Neural cell (in vitro differentiated cells): Measurements from ENCODE around the gene TMC7. TPM values are rescaled to one million over a fixed set of nuclear protein-coding genes. Genes with fewer than 3 reads are reported as not detected.

Source experiments
- H2AFZ ChIP-seq: fragments of 200-600, 300-800 bp; sonication (generic), shearing (Covaris generic); 2 replicates; pipeline ENCODE4 v1.6.0; 2014; ENCODE audit warnings: low read depth, mild to moderate bottlenecking, antibody characterized with exemption, low read length, moderate library complexity
- H3F3A ChIP-seq: fragments of 200-600 bp; shearing (Covaris generic); 2 replicates; pipeline ENCODE4 v1.6.1; 2016; ENCODE audit warnings: mild to moderate bottlenecking, moderate library complexity, mixed read lengths, antibody characterized with exemption, low read length; ENCODE audit not compliant: insufficient read depth, poor library complexity, severe bottlenecking
- H3K27ac ChIP-seq: fragments of 200-600, 300-800 bp; sonication (generic), shearing (Covaris generic); 2 replicates; pipeline ENCODE4 v1.5.1; 2014; ENCODE audit warnings: mild to moderate bottlenecking, low read length, moderate library complexity
- H3K27me3 ChIP-seq: fragments of 300-800, 200-600 bp; sonication (generic), shearing (Covaris generic); 2 replicates; pipeline ENCODE4 v1.6.0; 2014; ENCODE audit warnings: mild to moderate bottlenecking, low read depth, low read length, moderate library complexity; ENCODE audit not compliant: insufficient read depth
- H3K36me3 ChIP-seq: fragments of 300-800, 200-600 bp; sonication (generic), shearing (Covaris generic); 2 replicates; pipeline ENCODE4 v1.5.1; 2014; ENCODE audit warnings: mild to moderate bottlenecking, antibody characterized with exemption, low read length, moderate library complexity; ENCODE audit not compliant: insufficient read depth
- H3K4me2 ChIP-seq: fragments of 300-800, 200-600 bp; sonication (generic), shearing (Covaris generic); 2 replicates; pipeline ENCODE4 v1.6.0; 2014; ENCODE audit warnings: mild to moderate bottlenecking, low read length
- H3K4me3 ChIP-seq: fragments of 300-800, 200-600 bp; sonication (generic), shearing (Covaris generic); 2 replicates; pipeline ENCODE4 v1.5.1; 2014; ENCODE audit warnings: mild to moderate bottlenecking, low read length, moderate library complexity
- H3K79me2 ChIP-seq: fragments of 200-600 bp; shearing (Covaris generic); replicated peaks from 2 replicates; pipeline ENCODE4 v1.6.0; 2014; ENCODE audit warnings: mild to moderate bottlenecking, low read length, moderate library complexity; ENCODE audit not compliant: insufficient read depth
- H3K9ac ChIP-seq: fragments of 300-800, 200-600 bp; sonication (generic), shearing (Covaris generic); 2 replicates; pipeline ENCODE4 v1.6.1; 2016; ENCODE audit warnings: mild to moderate bottlenecking, low read length, mixed read lengths
- H3K9me2 ChIP-seq: fragments of 200-600 bp; shearing (Covaris generic); 2 replicates; pipeline ENCODE4 v1.6.1; 2016; ENCODE audit warnings: mild to moderate bottlenecking, low read length, mixed read lengths; ENCODE audit not compliant: insufficient read depth
- H3K9me3 ChIP-seq: fragments of 200-600, 300-800 bp; sonication (generic), shearing (Covaris generic); 2 replicates; pipeline ENCODE4 v1.6.1; 2016; ENCODE audit warnings: mild to moderate bottlenecking, mixed run types, low read length, moderate library complexity, mixed read lengths
- H4K20me1 ChIP-seq: fragments of 200-600 bp; shearing (Covaris generic); 2 replicates; pipeline ENCODE4 v1.6.1; 2016; ENCODE audit warnings: mild to moderate bottlenecking, mixed run types; ENCODE audit not compliant: insufficient read depth
- EP300 ChIP-seq: fragments of 450-650 bp; conservative IDR thresholded peaks from 2 replicates; pipeline ENCODE4 v1.6.1; 2014; ENCODE audit warnings: antibody characterized with exemption, mild to moderate bottlenecking, moderate library complexity; ENCODE audit not compliant: poor library complexity, severe bottlenecking
- EZH2 ChIP-seq: fragments of 200-600, 300-800 bp; shearing (Covaris generic), sonication (generic); IDR thresholded peaks from 2 replicates; pipeline ENCODE4 v1.6.1; 2014; ENCODE audit warnings: antibody characterized with exemption, low read length, borderline replicate concordance, mild to moderate bottlenecking; ENCODE audit not compliant: insufficient read depth, poor library complexity, severe bottlenecking
- MXI1 ChIP-seq: fragments of 450-650 bp; conservative IDR thresholded peaks from 2 replicates; pipeline ENCODE4 v1.6.1; 2014; ENCODE audit warnings: antibody characterized with exemption, mild to moderate bottlenecking; ENCODE audit not compliant: poor library complexity, severe bottlenecking
- POLR2AphosphoS5 ChIP-seq: IDR thresholded peaks from 2 replicates; pipeline ENCODE4 v1.6.1; 2012
- RAD21 ChIP-seq: fragments of 450-650 bp; conservative IDR thresholded peaks from 2 replicates; pipeline ENCODE4 v1.6.1; 2014; ENCODE audit warnings: antibody characterized with exemption, mild to moderate bottlenecking, moderate library complexity
- SMC3 ChIP-seq: fragments of 450-650 bp; conservative IDR thresholded peaks from 2 replicates; pipeline ENCODE4 v1.6.1; 2014; ENCODE audit warnings: antibody characterized with exemption, mild to moderate bottlenecking, moderate library complexity; ENCODE audit not compliant: poor library complexity
- TAF1 ChIP-seq: IDR thresholded peaks from 2 replicates; pipeline ENCODE4 v1.6.1; 2012; ENCODE audit warnings: low read depth
- polyA plus RNA-seq: library from polyadenylated mRNA; depleted of rRNA; stranded (reverse); fragments of >200 nt; gene quantifications from 2 replicates; pipeline ENCODE4 v1.2.3, GENCODE V29; 2014
- TF ChIP-seq, protein P1 (sequence below): fragments of 450-650 bp; IDR thresholded peaks from 2 replicates; pipeline ENCODE4 v1.5.1; 2014; ENCODE audit warnings: antibody characterized with exemption, mild to moderate bottlenecking, moderate library complexity; ENCODE audit not compliant: poor library complexity, severe bottlenecking
- TF ChIP-seq, protein P2 (sequence below): IDR thresholded peaks from 2 replicates; pipeline ENCODE4 v1.6.1; 2012; ENCODE audit warnings: borderline replicate concordance

The TMC7 gene
- polyA plus RNA-seq, 1 donor from 2014 or later = 3.5 TPM

DNA sequence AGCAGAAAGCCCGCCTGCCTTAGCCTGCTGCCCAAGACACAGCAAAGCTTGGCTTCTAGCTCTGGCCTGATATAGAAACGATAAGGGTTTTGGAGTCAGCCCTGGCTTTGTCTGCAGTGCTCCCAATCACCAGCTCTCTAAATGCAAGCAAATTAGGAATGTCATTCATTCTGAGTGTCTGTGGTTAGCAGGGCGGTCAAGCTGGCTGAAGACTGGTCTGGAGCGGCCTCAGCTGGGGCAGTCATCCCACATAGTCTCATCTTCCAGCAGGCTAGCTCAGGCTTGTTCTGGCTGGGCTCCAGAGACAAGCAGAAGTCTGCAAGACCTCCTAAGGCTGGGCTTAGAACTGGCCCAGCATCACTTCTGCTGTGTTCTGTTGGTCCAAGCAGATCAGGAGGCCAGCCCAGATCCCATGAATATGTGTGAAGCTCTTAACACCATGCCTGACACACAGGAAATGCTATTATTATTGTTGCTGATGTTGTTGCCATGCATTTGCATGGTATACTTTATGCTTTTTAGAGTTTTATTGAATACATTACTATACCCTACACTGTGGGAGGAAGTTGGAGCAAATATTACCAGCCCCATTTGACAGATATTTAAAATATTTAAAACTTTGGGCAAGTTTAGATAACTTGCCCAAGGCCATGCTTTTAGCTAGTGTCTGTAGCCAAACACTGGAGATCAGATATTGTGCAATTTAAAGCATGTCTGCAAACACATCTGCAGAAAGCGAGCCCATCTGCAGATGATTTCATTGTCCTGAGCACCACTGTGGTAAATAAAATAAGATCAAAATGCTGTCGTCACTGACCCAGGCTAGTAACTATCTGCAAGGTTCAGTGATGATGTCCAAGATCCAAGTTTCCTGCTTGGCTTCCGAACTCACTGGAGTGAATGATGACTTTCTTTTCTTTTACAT is 24.8 kb downstream of the TMC7 start:
- H2AFZ ChIP-seq = no peak overlapping the region

DNA sequence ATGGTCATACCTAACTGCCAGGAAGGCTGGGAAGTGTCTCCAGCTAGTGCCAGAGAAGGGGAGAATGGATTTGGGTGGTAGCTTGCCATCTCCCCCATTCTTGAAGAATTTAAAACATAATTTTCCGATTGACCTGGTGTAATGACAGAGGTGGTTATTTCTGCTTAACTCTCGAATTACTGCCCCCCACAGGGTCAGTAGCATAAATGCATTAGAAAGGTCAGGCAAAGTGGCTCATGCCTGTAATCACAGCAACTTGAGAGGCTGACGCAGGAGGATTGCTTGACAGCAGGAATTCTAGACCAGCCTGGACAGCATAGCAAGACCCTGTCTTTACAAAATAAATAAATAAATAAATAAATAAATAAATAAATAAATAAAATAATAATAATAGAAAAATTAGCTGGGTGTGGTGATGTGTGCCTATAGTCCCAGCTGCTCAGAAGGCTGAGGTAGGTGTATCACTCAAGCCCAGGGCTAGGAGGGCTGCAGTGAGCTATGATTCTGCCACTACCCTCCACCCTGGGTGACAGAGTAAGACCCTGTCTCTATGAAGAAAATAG is 27.5 kb downstream of the TMC7 start:
- H3K79me2 ChIP-seq = no peaks in the 10 kb centered on the region
- H3K9ac ChIP-seq = no peak overlapping the region
- H2AFZ ChIP-seq = no peak overlapping the region
- H3K4me2 ChIP-seq = no peak overlapping the region
- H4K20me1 ChIP-seq = no peaks in the 10 kb centered on the region
- no peaks in the 10 kb centered on the region for H3K9me3 ChIP-seq
- H3K9me2 ChIP-seq = no peaks in the 10 kb centered on the region
- H3K27ac ChIP-seq = no peak overlapping the region
- H3K4me3 ChIP-seq = no peak overlapping the region
- H3F3A ChIP-seq = no peaks in the 10 kb centered on the region
- H3K36me3 ChIP-seq = no peaks in the 10 kb centered on the region
- H3K27me3 ChIP-seq = no peaks in the 10 kb centered on the region
- TF ChIP-seq, protein P1, sequence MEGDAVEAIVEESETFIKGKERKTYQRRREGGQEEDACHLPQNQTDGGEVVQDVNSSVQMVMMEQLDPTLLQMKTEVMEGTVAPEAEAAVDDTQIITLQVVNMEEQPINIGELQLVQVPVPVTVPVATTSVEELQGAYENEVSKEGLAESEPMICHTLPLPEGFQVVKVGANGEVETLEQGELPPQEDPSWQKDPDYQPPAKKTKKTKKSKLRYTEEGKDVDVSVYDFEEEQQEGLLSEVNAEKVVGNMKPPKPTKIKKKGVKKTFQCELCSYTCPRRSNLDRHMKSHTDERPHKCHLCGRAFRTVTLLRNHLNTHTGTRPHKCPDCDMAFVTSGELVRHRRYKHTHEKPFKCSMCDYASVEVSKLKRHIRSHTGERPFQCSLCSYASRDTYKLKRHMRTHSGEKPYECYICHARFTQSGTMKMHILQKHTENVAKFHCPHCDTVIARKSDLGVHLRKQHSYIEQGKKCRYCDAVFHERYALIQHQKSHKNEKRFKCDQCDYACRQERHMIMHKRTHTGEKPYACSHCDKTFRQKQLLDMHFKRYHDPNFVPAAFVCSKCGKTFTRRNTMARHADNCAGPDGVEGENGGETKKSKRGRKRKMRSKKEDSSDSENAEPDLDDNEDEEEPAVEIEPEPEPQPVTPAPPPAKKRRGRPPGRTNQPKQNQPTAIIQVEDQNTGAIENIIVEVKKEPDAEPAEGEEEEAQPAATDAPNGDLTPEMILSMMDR = no peak
- TF ChIP-seq POLR2AphosphoS5 = no peak
- TF ChIP-seq EP300 = no peak
- no peak for TF ChIP-seq EZH2
- TF ChIP-seq, protein P2, sequence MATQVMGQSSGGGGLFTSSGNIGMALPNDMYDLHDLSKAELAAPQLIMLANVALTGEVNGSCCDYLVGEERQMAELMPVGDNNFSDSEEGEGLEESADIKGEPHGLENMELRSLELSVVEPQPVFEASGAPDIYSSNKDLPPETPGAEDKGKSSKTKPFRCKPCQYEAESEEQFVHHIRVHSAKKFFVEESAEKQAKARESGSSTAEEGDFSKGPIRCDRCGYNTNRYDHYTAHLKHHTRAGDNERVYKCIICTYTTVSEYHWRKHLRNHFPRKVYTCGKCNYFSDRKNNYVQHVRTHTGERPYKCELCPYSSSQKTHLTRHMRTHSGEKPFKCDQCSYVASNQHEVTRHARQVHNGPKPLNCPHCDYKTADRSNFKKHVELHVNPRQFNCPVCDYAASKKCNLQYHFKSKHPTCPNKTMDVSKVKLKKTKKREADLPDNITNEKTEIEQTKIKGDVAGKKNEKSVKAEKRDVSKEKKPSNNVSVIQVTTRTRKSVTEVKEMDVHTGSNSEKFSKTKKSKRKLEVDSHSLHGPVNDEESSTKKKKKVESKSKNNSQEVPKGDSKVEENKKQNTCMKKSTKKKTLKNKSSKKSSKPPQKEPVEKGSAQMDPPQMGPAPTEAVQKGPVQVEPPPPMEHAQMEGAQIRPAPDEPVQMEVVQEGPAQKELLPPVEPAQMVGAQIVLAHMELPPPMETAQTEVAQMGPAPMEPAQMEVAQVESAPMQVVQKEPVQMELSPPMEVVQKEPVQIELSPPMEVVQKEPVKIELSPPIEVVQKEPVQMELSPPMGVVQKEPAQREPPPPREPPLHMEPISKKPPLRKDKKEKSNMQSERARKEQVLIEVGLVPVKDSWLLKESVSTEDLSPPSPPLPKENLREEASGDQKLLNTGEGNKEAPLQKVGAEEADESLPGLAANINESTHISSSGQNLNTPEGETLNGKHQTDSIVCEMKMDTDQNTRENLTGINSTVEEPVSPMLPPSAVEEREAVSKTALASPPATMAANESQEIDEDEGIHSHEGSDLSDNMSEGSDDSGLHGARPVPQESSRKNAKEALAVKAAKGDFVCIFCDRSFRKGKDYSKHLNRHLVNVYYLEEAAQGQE = no peak
- no peak for TF ChIP-seq SMC3
- no peak for TF ChIP-seq TAF1
- TF ChIP-seq RAD21 = no peak

More for the DNA sequence above, 24.8 kb downstream of the TMC7 start:
- H3K36me3 ChIP-seq = no peaks in the 10 kb centered on the region
- TF ChIP-seq TAF1 (no peak), EZH2 (no peak), MXI1 (no peak), SMC3 (no peak), RAD21 (no peak), EP300 (no peak)
- TF ChIP-seq, protein P1 = no peak
- TF ChIP-seq, protein P2 = no peak
- H3K27me3 ChIP-seq = no peaks in the 10 kb centered on the region
- no peaks in the 10 kb centered on the region for H4K20me1 ChIP-seq
- no peaks in the 10 kb centered on the region for H3K9me2 ChIP-seq
- H3K9me3 ChIP-seq = no peaks in the 10 kb centered on the region
- H3K79me2 ChIP-seq = no peaks in the 10 kb centered on the region
- no peak overlapping the region for H3K4me3 ChIP-seq
- no peaks in the 10 kb centered on the region for H3F3A ChIP-seq
- no peak overlapping the region for H3K27ac ChIP-seq
- no peak overlapping the region for H3K4me2 ChIP-seq
- H3K9ac ChIP-seq = no peak overlapping the region
